Immature natural killer cell (primary cell): ENCODE data around the gene GTPBP4. TPM values are rescaled to one million over a fixed set of nuclear protein-coding genes. Genes with fewer than 3 reads are reported as not detected.
"Not testable (repeated sequence)": the region's sequence is repeated elsewhere in the genome, so short reads cannot be mapped to it uniquely, and the experiment has no call there.

ENCODE experiments used
- DNase-seq, 3 donors: peaks; one replicate each; pipeline ENCODE4 v3.0.0; 2022; ENCODE audit warnings: mixed read lengths in 1 of 3
- H3K27ac Mint-ChIP-seq, 6 donors: one replicate each; pipeline ENCODE4 v1.8.0; 2020; ENCODE audit warnings: mixed read lengths in 6 of 6, mild to moderate bottlenecking in 5 of 6, inconsistent platforms in 4 of 6, moderate library complexity in 3 of 6
- H3K27me3 Mint-ChIP-seq, 3 donors: one replicate each; pipeline ENCODE4 v1.8.0; 2020 to 2021; ENCODE audit warnings: low read depth in 3 of 3, mild to moderate bottlenecking in 3 of 3, mixed read lengths in 3 of 3, moderate library complexity in 3 of 3, inconsistent platforms in 1 of 3
- H3K36me3 Mint-ChIP-seq, 3 donors: one replicate each; pipeline ENCODE4 v1.8.0; 2020; ENCODE audit warnings: mixed read lengths in 3 of 3, inconsistent platforms in 2 of 3, mild to moderate bottlenecking in 2 of 3
- H3K4me1 Mint-ChIP-seq, 2 donors: one replicate each; pipeline ENCODE4 v1.8.0; 2020; ENCODE audit warnings: inconsistent platforms in 2 of 2, mild to moderate bottlenecking in 2 of 2, mixed read lengths in 2 of 2, moderate library complexity in 1 of 2
- H3K4me3 Mint-ChIP-seq, 5 donors: one replicate each; pipeline ENCODE4 v1.8.0; 2020; ENCODE audit warnings: mild to moderate bottlenecking in 5 of 5, mixed read lengths in 5 of 5, inconsistent platforms in 3 of 5, moderate library complexity in 3 of 5
- H3K9me3 Mint-ChIP-seq, 6 donors: one replicate each; pipeline ENCODE4 v1.8.0; 2020; ENCODE audit warnings: mild to moderate bottlenecking in 6 of 6, mixed read lengths in 6 of 6, inconsistent platforms in 4 of 6, moderate library complexity in 3 of 6
- polyA plus RNA-seq, 3 donors: library from polyadenylated mRNA; unstranded; fragments of 300-500 nt; fragmentation: Illumina TruSeq; gene quantifications; one replicate each; pipeline ENCODE4 v1.2.3, GENCODE V29; 2021

GTPBP4 gene
- polyA plus RNA-seq, 3 donors from 2014 or later, result 10.5 to 22.5 (median 18.3) TPM

GRCh38 chr10:1066734-1067133 is 78.5 kb downstream of the GTPBP4 start:
- not testable (repeated sequence) for DNase-seq, H3K9me3 Mint-ChIP-seq, H3K36me3 Mint-ChIP-seq
- Mint-ChIP-seq H3K4me3 (peak overlapping the region in 2 of 5 donors; percentile 8 to 31), H3K27ac (peak overlapping the region; percentile 61 to 90 (median 77)), H3K27me3 (peaks cover 0 to 12% (median 6%) of the 10 kb centered on the region in 3 donors), H3K4me1 (peaks cover 88 to 98% of the 10 kb centered on the region in 2 donors)

- Mint-ChIP-seq H3K4me1 (peaks cover 68 to 92% of the 10 kb centered on the region in 2 donors), H3K36me3 (peaks cover 0 to 9% (median 8%) of the 10 kb centered on the region in 3 donors), H3K9me3 (peaks cover 0 to 1% (median 0%) of the 10 kb centered on the region in 6 donors), H3K4me3 (peak overlapping the region; percentile 58 to 84 (median 62)), H3K27ac (peak overlapping the region; percentile 61 to 90 (median 79)), H3K27me3 (peaks cover 0 to 7% (median 6%) of the 10 kb centered on the region in 3 donors)
- DNase-seq, result no peak
These were observed 80.4 kb downstream of the GTPBP4 start for GRCh38 chr10:1068380-1069361.

Other genes starting within 250 kb of the GTPBP4 start
- gene LARP4B, start 56.7 kb upstream of the GTPBP4 start, polyA plus RNA-seq, result 10 to 100 TPM in 2 of 3 donors, 1 to 10 TPM in 1; 4.7 to 35.8 (median 13.3) TPM
- under 1 TPM in 1 of 3 donors, not detected in 2; 0.19 TPM for gene IDI2, start 37.4 kb downstream of the GTPBP4 start, polyA plus RNA-seq
- 100 to 1,000 TPM in 1 of 3 donors, 10 to 100 TPM in 2; 62.3 to 113 (median 95.9) TPM for gene IDI1, start 60.7 kb downstream of the GTPBP4 start, polyA plus RNA-seq
- 10 to 100 TPM; 16.7 to 32.2 (median 26.5) TPM for gene WDR37, start 68.0 kb downstream of the GTPBP4 start, polyA plus RNA-seq